GM18867 (cell line): Measurements from ENCODE around the gene ABTB2.
"Not testable (repeated sequence)": the region's sequence is repeated elsewhere in the genome, so short reads cannot be mapped to it uniquely, and the experiment has no call there.

Experiments
- ATAC-seq: cut with Tn5 transposase; IDR thresholded peaks from one replicate; pipeline ENCODE4 v1.9.1; 2021; ENCODE audit warnings: mild to moderate bottlenecking, moderate library complexity; ENCODE audit not compliant: unreplicated experiment

ABTB2 gene

GRCh38 chr11:34266090-34266912, 91.5 kb downstream of the ABTB2 start:
- no peak for ATAC-seq

GRCh38 chr11:34264303-34265110, 93.3 kb downstream of the ABTB2 start:
- no peak for ATAC-seq

GRCh38 chr11:34263441-34264091, 94.2 kb downstream of the ABTB2 start:
- no peak for ATAC-seq

DNA sequence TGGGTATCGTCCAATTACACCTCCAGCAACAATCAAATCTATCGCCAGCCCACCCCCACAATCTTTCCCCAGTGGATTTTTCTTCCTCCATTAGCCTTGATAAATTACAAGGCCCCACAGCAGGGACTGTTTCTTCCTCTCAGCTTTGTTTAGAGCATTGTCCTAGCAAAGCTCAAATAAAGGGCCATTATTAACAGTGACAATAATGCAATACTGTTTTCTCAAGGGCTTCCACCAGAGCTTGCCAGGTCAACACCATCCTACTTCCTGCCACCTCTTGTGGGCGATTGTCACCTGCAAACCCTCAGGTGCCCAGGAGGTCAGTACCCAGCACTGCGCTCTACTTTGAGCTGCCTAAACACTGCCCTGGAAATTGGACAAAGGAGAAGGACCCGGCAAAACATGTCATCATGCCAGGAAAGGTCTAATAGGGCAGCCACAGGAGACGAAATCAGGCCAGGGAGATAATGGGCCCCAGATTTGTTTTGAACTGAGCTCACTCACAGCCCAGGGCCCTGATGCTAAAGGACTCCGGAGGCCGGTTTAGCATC, 95.2 kb downstream of the ABTB2 start:
- no peak for ATAC-seq

GRCh38 chr11:34261820-34262219, 96.0 kb downstream of the ABTB2 start:
- no peak for ATAC-seq

DNA sequence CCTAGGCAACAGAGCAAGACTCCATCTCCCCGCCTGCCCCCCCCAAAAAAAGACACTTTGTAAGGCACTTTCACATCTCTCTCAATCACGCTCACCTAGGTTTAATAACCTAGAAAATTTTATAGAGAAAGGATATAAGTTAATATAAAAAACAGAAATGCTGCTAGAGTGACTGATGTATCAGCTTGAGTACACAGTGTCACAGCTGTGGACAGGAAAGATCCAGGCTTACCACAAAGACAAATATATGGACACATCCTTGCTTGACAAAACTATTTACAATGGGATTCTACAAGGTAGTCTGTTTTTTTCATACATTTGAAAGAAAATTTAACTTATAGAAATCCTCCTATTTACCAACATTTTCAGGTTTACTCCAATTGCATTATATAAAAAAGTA, 96.7 kb downstream of the ABTB2 start:
- no peak for ATAC-seq

DNA sequence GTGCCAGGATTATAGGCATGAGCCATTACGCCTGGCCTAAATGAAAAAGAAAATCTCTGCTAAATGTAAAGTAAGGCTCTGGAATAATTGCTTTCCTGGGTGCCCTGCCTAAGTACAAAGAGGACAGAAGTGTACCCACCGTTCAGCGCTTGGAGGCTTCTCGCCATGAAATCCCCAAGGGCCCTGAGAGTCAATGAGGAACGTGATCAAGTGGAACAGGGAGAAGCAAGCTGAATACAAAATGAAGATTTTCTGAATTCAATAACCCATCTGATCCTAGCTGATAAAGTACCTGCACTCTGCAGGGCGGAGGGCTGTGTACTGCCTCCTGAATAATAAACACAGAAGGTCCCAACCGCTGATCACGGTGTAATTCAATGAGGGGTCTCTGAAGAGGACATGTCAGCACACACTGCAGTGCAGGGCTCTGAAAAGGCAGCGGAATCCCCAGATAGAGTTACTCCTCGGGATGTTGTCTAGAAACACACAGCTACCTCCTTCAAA, 97.7 kb downstream of the ABTB2 start:
- no peak for ATAC-seq

DNA sequence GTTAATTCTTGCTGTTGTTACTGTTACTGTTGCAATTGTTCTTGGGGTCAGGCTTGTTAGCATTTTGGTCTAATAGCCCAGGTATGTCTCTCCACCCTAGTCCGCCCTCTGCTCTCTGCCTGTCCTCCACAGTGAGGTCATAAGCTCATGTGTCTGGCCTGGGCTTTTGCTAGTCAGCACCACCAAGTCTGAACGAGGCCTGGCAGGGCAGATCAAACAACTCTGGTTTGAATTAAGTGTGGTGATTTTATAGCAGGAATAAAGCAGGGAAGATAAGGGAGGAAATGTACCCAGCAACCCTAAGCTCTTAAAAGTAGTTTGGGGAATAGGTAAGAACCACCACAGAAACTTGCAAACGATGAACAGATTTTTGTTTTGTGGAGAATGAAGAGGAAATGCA, 98.7 kb downstream of the ABTB2 start:
- ATAC-seq = no peak

DNA sequence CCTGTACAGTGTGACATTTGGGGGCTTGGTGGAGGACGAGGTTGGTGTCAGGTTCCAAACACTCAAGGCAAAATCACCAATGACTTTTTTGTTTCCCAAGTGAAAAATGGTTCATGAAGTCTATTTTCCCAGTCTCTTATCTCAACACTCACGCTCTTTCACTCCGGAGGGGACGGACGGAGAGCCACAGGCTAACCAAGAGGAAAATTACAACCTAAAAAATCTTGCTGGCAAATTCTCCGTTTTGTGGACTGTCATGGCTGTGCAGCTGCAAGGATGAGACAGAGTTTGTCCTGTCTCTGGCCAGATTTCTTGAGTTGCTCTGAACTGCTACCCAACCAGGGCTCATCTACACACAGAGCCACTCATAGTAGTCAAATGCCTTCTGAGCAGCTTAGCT, 101.2 kb downstream of the ABTB2 start:
- no peak for ATAC-seq

- ATAC-seq = no peak
Measured at GRCh38 chr11:34256150-34256549, 101.7 kb downstream of the ABTB2 start.

GRCh38 chr11:34255101-34255500, 102.7 kb downstream of the ABTB2 start:
- no peak for ATAC-seq

DNA sequence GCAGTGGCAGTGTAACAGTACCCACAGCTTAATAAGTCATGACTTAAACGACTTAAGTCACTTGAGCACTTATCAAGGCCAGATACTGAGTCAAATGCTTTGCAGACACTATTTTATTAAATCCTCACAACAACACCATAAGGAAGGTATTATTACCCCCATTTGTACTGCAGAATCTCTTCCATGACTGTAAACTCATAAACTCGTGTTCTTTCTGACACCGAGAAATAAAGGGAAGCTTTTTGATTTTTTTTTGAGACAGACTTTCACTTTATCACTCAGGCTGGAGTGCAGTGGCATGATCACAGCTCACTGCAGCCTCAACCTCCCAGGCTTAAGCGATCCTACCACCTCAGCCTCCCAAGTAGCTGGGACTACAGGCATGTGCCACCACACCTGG, 103.8 kb downstream of the ABTB2 start:
- no peak for ATAC-seq

- no peak for ATAC-seq
Measured at GRCh38 chr11:34252651-34253050, 105.2 kb downstream of the ABTB2 start.

GRCh38 chr11:34252015-34252414, 105.8 kb downstream of the ABTB2 start:
- ATAC-seq = no peak

DNA sequence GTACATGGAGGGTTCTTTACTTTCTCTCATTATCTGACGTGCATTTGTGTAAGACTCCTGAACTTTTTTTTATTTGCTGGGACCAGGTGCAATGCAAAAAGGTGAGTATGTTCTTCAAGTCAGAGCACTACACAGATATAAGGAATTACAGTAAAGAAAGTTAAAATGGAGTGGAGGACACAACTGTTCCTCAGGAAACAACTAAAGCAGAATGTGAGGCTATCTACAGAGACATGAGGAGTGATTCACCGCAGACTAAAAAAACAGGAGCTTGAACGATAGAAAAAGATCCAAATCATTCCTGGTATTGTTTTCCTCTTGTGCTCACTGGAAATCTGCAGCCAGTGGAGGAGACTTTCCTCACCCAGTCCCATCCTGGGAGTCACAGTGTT, 106.2 kb downstream of the ABTB2 start:
- ATAC-seq = no peak

GRCh38 chr11:34250732-34251588, 106.8 kb downstream of the ABTB2 start:
- ATAC-seq = peak; percentile 86

- no peak for ATAC-seq
Measured at GRCh38 chr11:34250211-34250610, 107.6 kb downstream of the ABTB2 start.

- ATAC-seq = no peak
Measured at GRCh38 chr11:34249439-34249838, 108.4 kb downstream of the ABTB2 start.

- ATAC-seq = not testable (repeated sequence)
Measured at GRCh38 chr11:34246511-34246910, 111.3 kb downstream of the ABTB2 start.

DNA sequence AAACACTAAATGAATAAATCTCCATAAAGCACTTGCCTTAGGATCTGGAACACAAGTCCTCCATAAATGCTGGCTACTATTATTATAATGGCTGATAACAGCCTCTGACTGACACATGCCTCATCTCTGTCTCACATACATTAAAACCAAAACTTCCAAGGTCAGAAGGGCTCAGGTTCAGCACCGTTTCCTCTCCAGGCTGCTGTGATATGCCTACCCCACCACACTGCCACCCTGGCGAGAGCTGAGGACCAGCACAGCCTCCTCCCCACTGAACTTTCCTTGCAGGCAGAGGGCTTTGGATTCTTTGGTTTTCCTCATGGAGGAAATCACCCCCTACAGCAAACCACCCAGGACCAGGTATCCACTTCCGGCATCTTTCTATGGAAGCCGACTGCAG, 112.8 kb downstream of the ABTB2 start:
- no peak for ATAC-seq
